HepG2 (cell line): Measurements from ENCODE around the gene TSC22D4. TPM values are rescaled to one million over a fixed set of nuclear protein-coding genes. Genes with fewer than 3 reads are reported as not detected.

Experiments used
- ATAC-seq: fragments of 200-7000 bp; cut with Tn5 transposase; 3 replicates; pipeline ENCODE4 v1.9.1; 2020; ENCODE audit warnings: mild to moderate bottlenecking, moderate library complexity
- BruUV-seq: library from RNA; stranded (reverse); fragments of 400-500 nt; replicated peaks from 2 replicates; lab custom pipeline; 2021; lab: Mats Ljungman, UMichigan
- CTCF ChIA-PET: fragments of 300-600 bp; formaldehyde crosslinking; extraction: SDS; loops from one replicate; lab custom pipeline; 2021; ENCODE audit warnings: low total read pairs, inconsistent platforms, low intra/inter-chr PET ratio; lab: Yijun Ruan, JAX
- POLR2A ChIA-PET: fragments of 350-600 bp; sonication (Branson Sonifier 250); formaldehyde crosslinking; loops from one replicate; lab custom pipeline; 2020; ENCODE audit warnings: antibody characterized with exemption, inconsistent platforms; lab: Yijun Ruan, JAX
- DNase-seq: peaks from one replicate; pipeline ENCODE4 v3.0.0-alpha.2; 2015; ENCODE audit warnings: low spot score
- FAIRE-seq: peaks from 3 replicates; lab custom pipeline; 2011; peaks lifted over from hg19 to GRCh38; lab: Jason Lieb, UNC
- H2AFZ ChIP-seq: one replicate; pipeline ENCODE4 v1.6.1; 2011; ENCODE audit warnings: low read length, inconsistent platforms
- H3K27ac ChIP-seq: fragments of 300-600 bp; 3 replicates; pipeline ENCODE4 v1.8.0; 2011; ENCODE audit warnings: mixed run types, mild to moderate bottlenecking, mixed read lengths, low read length, inconsistent platforms; ENCODE audit not compliant: insufficient read depth; ENCODE audit errors: extremely low read length
- H3K27me3 ChIP-seq, 2 experiments: fragments of 200-600 bp in 1 of 2; 2 replicates in 1 of 2; 3 replicates in 1 of 2; pipeline versions ENCODE4 v1.6.0 to v1.8.0; 2011; ENCODE audit warnings: low read length in 2 of 2, mild to moderate bottlenecking in 2 of 2, moderate library complexity in 2 of 2, inconsistent platforms in 1 of 2; ENCODE audit not compliant: insufficient read depth in 2 of 2, control insufficient read depth in 1 of 2
- H3K36me3 ChIP-seq, 2 experiments: fragments of 200-600 bp in 1 of 2; replicated peaks in 1 of 2; 2 replicates in 1 of 2; 3 replicates in 1 of 2; pipeline versions ENCODE4 v1.5.1 to v1.8.0; 2011; ENCODE audit warnings: low read length in 2 of 2, inconsistent platforms in 1 of 2; ENCODE audit not compliant: insufficient read depth in 2 of 2, control insufficient read depth in 1 of 2
- H3K4me1 ChIP-seq: 2 replicates; pipeline ENCODE4 v1.5.1; 2012; ENCODE audit warnings: low read length, inconsistent platforms; ENCODE audit not compliant: insufficient read depth
- H3K4me2 ChIP-seq: 2 replicates; pipeline ENCODE4 v1.6.0; 2011; ENCODE audit warnings: low read depth, low read length, inconsistent platforms
- H3K4me3 ChIP-seq, 3 experiments: fragments of 200-600 bp in 1 of 3; sonication (generic), shearing (Covaris generic) in 1 of 3; replicated peaks in 1 of 3; 2 replicates each; pipeline ENCODE4 v1.5.1; 2011 to 2016; ENCODE audit warnings: low read length in 3 of 3, inconsistent platforms in 2 of 3, low read depth in 2 of 3, mild to moderate bottlenecking in 2 of 3, control low read depth in 1 of 3, mixed read lengths in 1 of 3; ENCODE audit not compliant: insufficient read depth in 1 of 3
- H3K79me2 ChIP-seq: one replicate; pipeline ENCODE4 v1.6.1; 2011; ENCODE audit warnings: low read length, inconsistent platforms; ENCODE audit not compliant: insufficient read depth
- H3K9ac ChIP-seq: 2 replicates; pipeline ENCODE4 v1.6.0; 2011; ENCODE audit warnings: mild to moderate bottlenecking, low read depth, low read length, inconsistent platforms; ENCODE audit not compliant: insufficient read depth
- H3K9me3 ChIP-seq: 2 replicates; pipeline ENCODE4 v1.5.1; 2012; ENCODE audit warnings: mild to moderate bottlenecking, low read length
- H4K20me1 ChIP-seq: 2 replicates; pipeline ENCODE4 v1.6.0; 2011; ENCODE audit warnings: inconsistent platforms, mild to moderate bottlenecking, low read length, moderate library complexity; ENCODE audit not compliant: insufficient read depth
- FOXC1 ChIP-seq: sonication (generic); formaldehyde crosslinking; IDR thresholded peaks from 2 replicates; pipeline ENCODE4 v1.8.0; 2022; ENCODE audit warnings: mild to moderate bottlenecking, missing genetic modification reagents, borderline replicate concordance
- MAFF ChIP-seq: IDR thresholded peaks from 2 replicates; pipeline ENCODE4 v1.6.1; 2011; ENCODE audit warnings: low read depth, low read length, improper control_type of control experiment
- MAFK ChIP-seq, 2 experiments: IDR thresholded peaks in 1 of 2; conservative IDR thresholded peaks in 1 of 2; 2 replicates each; pipeline ENCODE4 v1.6.1; 2011; ENCODE audit warnings: improper control_type of control experiment in 2 of 2, low read length in 2 of 2
- PCBP2 ChIP-seq: fragments of 200-400 bp; formaldehyde crosslinking; optimal IDR thresholded peaks from 2 replicates; pipeline ENCODE3; 2018; ENCODE audit warnings: low read length, low read depth; ENCODE audit not compliant: poor library complexity, severe bottlenecking
- ZBTB38 ChIP-seq: sonication (generic); formaldehyde crosslinking; IDR thresholded peaks from 2 replicates; pipeline ENCODE4 v1.5.1; 2020; ENCODE audit warnings: mild to moderate bottlenecking, missing genetic modification reagents
- ZNF607 ChIP-seq: sonication (generic); formaldehyde crosslinking; IDR thresholded peaks from 2 replicates; pipeline ENCODE4 v1.5.1; 2020; ENCODE audit warnings: missing genetic modification reagents, mild to moderate bottlenecking, borderline replicate concordance
- WGBS: methylation state at CpG from one replicate; pipeline ENCODE4 v1.1.6; 2017; ENCODE audit warnings: low lambda C conversion rate; 5-methylcytosine and 5-hydroxymethylcytosine counted together
- in situ Hi-C: cut with HindIII; loops from 2 replicates; pipeline ENCODE4 v1.10.0; 2017; ENCODE audit warnings: low pct_unique_long_range_greater_than_20kb; ENCODE audit not compliant: extremely low pct_ligation_motif_present
- intact Hi-C: fragments of 100-400 bp; cut with micrococcal nuclease; formaldehyde crosslinking; loops from one replicate; pipeline ENCODE4 v1.10.0; 2022; ENCODE audit not compliant: unreplicated experiment
- polyA plus RNA-seq, 8 experiments: library from polyadenylated mRNA; depleted of rRNA in 3 of 8; stranded (reverse) in 7 of 8; unstranded in 1 of 8; fragments of >200 nt; fragmentation: Illumina TruSeq in 4 of 8; extraction: Trizol in 4 of 8; gene quantifications; 2 replicates each; pipeline versions ENCODE4 v1.2.1 to v1.2.3, GENCODE V29; 2011 to 2016; ENCODE audit warnings: low read depth in 4 of 8, missing spikeins in 1 of 8, mixed read lengths in 1 of 8; ENCODE audit not compliant: insufficient read depth in 1 of 8
- total RNA-seq, 5 experiments: library from RNA; depleted of rRNA; stranded (reverse); fragments of >200 nt; fragmentation: Illumina TruSeq; extraction: Trizol; gene quantifications; 2 replicates each; pipeline ENCODE4 v1.2.3, GENCODE V29; 2016; ENCODE audit warnings: low read depth in 1 of 5

The TSC22D4 gene
- total and polyA plus RNA-seq, 2 of the 13 experiments (the other 11 are each of a cell fraction or from before 2014, with no cell fraction given) = 7.7 to 8.7 TPM

DNA sequence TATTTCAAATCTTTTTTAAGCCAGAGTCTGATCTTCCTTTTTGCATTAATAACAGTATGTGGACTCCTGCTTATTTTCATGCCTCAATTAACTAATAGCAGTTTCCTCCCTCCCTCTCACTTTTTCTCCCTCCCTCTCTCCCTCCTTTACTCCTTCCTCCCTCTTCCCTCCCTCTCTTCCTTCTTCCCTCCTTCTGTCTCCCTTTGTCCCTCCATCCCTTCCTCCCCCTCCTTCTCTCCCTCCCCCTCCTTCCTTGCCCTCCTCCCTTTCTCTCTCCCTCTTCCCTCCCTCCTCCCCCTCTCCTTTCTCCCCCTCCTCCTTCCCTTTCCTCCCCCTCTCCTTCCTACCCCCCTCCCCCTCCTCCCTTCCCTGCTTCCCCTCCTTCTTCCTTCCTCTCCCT lies 52.5 kb downstream of the TSC22D4 start:
- FAIRE-seq (no peak), ATAC-seq (no peak), DNase-seq (no peak)
- Histone ChIP-seq H3K36me3 (peaks cover 0 to 9% of the 10 kb centered on the region in 2 experiments; a peak in 1 of 5 replicates), H3K4me3 (no peak overlapping the region), H4K20me1 (no peaks in the 10 kb centered on the region; the same call in 1 of the 2 replicates), H2AFZ (no peak overlapping the region), H3K4me2 (no peak overlapping the region), H3K27ac (no peak overlapping the region), H3K79me2 (peaks cover 12% of the 10 kb centered on the region), H3K9ac (no peak overlapping the region), H3K27me3 (no peaks in the 10 kb centered on the region; a peak in 1 of 5 replicates), H3K9me3 (no peaks in the 10 kb centered on the region), H3K4me1 (peaks cover 19% of the 10 kb centered on the region)
- intact Hi-C loops = no loop called here
- in situ Hi-C loops = no loop called here
- CTCF ChIA-PET = no interaction called here
- TF ChIP-seq PCBP2 = peak; percentile 66
- TF ChIP-seq FOXC1 (CRISPR knock-in tag) = no peak
- TF ChIP-seq ZBTB38 (CRISPR knock-in tag) = no peak
- POLR2A ChIA-PET = no interaction called here
- BruUV-seq = no TSS peak

DNA sequence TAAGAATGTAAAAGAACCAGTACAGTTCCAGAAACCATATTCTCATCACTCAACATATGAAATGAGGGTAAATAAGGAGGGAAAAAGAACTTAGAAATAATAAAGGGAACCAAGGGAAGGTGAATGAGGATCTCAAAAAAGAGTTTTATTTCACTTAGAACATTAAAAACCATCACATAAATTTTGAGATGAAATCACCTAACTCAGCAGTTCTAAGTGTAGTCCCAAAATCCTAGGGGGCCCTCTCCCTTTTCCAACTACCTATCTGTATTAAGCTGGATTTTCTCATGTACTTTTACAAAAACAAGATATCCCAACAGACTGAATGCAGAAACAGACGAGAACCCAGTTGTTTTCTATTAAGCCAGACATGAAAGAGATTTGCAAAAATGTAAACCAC lies 53.7 kb downstream of the TSC22D4 start:
- TF ChIP-seq MAFF = 0 out of 2 replicates have a peak, but pooled peaks have one; percentile 11
- peak in 1 of 2 experiments; percentile 45; a peak in 2 of 4 replicates for TF ChIP-seq MAFK (conservative IDR thresholded peaks at IDR 0.05 in 1 of 2, IDR thresholded peaks at IDR 0.05 in 1 of 2; ENCODE audit: low read length in 2 of 2)
- no peak for TF ChIP-seq ZNF607
- WGBS = 81% methylated on average over 1 of the region's 1 CpG
- no peak overlapping the region for H3K4me3 ChIP-seq
- no peak overlapping the region for H3K4me2 ChIP-seq
- CTCF ChIA-PET = no interaction called here
- no TSS peak for BruUV-seq
- ATAC-seq (no peak), DNase-seq (no peak), FAIRE-seq (no peak)
- no peak overlapping the region for H3K9ac ChIP-seq
- no peaks in the 10 kb centered on the region for H3K36me3 ChIP-seq
- H3K9me3 ChIP-seq = no peaks in the 10 kb centered on the region
- no peaks in the 10 kb centered on the region for H4K20me1 ChIP-seq
- intact Hi-C loops = no loop called here
- no peaks in the 10 kb centered on the region; a peak in 1 of 5 replicates for H3K27me3 ChIP-seq
- no peak overlapping the region for H2AFZ ChIP-seq
- peaks cover under 1% of the 10 kb centered on the region for H3K79me2 ChIP-seq
- in situ Hi-C loops = no loop called here
- H3K27ac ChIP-seq = no peak overlapping the region
- POLR2A ChIA-PET = no interaction called here
- peaks cover 7% of the 10 kb centered on the region for H3K4me1 ChIP-seq
